Caco-2 (cell line): ENCODE results near the gene SLX4. TPM values are rescaled to one million over a fixed set of nuclear protein-coding genes. Genes with fewer than 3 reads are reported as not detected.

Experiments used
- BruUV-seq: library from RNA; stranded (reverse); fragments of 400-500 nt; replicated peaks from 2 replicates; lab custom pipeline; 2021; lab: Mats Ljungman, UMichigan
- CTCF ChIA-PET: fragments of 300-600 bp; sonication (Branson Sonifier 250); formaldehyde crosslinking; loops from one replicate; lab custom pipeline; 2022; ENCODE audit warnings: antibody characterized with exemption; lab: Charles Lee
- POLR2A ChIA-PET: fragments of 300-600 bp; sonication (Branson Sonifier 250); formaldehyde crosslinking; loops from one replicate; lab custom pipeline; 2022; ENCODE audit warnings: antibody characterized with exemption; lab: Charles Lee
- DNase-seq, 2 experiments: peaks; one replicate each; pipeline versions ENCODE4 v3.0.0 to v3.0.0-alpha.2; 2020 to 2022
- H3K27me3 ChIP-seq: replicated peaks from 2 replicates; pipeline ENCODE4 v1.6.0; 2011; ENCODE audit warnings: low read length; ENCODE audit not compliant: control insufficient read depth, insufficient read depth
- H3K36me3 ChIP-seq: 2 replicates; pipeline ENCODE4 v1.5.1; 2011; ENCODE audit warnings: low read length; ENCODE audit not compliant: control insufficient read depth, insufficient read depth
- H3K4me1 ChIP-seq: fragments of 250-450 bp; sonication (Bioruptor Pico); 2 replicates; pipeline ENCODE4 v1.5.1; 2020; ENCODE audit warnings: mild to moderate bottlenecking
- H3K4me3 ChIP-seq: 2 replicates; pipeline ENCODE4 v1.5.1; 2011; ENCODE audit warnings: low read depth, mild to moderate bottlenecking, control low read depth, low read length
- H3K9me3 ChIP-seq: fragments of 250-450 bp; sonication (Bioruptor Pico); 2 replicates; pipeline ENCODE4 v1.5.1; 2020; ENCODE audit warnings: mild to moderate bottlenecking, moderate library complexity
- H3K27ac Mint-ChIP-seq: one replicate; pipeline ENCODE4 v1.8.0; 2022; ENCODE audit warnings: mixed read lengths; ENCODE audit not compliant: unreplicated experiment
- H3K27me3 Mint-ChIP-seq: one replicate; pipeline ENCODE4 v1.8.0; 2022; ENCODE audit warnings: mixed read lengths; ENCODE audit not compliant: insufficient read depth, unreplicated experiment
- H3K36me3 Mint-ChIP-seq: one replicate; pipeline ENCODE4 v1.8.0; 2022; ENCODE audit warnings: mild to moderate bottlenecking, mixed read lengths; ENCODE audit not compliant: insufficient read depth, unreplicated experiment
- H3K4me1 Mint-ChIP-seq: one replicate; pipeline ENCODE4 v1.8.0; 2022; ENCODE audit warnings: low read depth, mixed read lengths; ENCODE audit not compliant: unreplicated experiment
- H3K4me3 Mint-ChIP-seq: one replicate; pipeline ENCODE4 v1.8.0; 2022; ENCODE audit warnings: mild to moderate bottlenecking, moderate library complexity, mixed read lengths; ENCODE audit not compliant: unreplicated experiment
- H3K9me3 Mint-ChIP-seq: one replicate; pipeline ENCODE4 v1.8.0; 2022; ENCODE audit warnings: mixed read lengths; ENCODE audit not compliant: unreplicated experiment
- CTCF ChIP-seq, 2 experiments: fragments of 200-600 bp in 1 of 2; IDR thresholded peaks; 1 replicate in 1 of 2; 2 replicates in 1 of 2; pipeline versions ENCODE4 v1.5.1 to v1.8.0; 2011 to 2022; ENCODE audit warnings: antibody characterized with exemption in 1 of 2, control low read depth in 1 of 2, inconsistent platforms in 1 of 2, low read depth in 1 of 2, low read length in 1 of 2, mild to moderate bottlenecking in 1 of 2, moderate library complexity in 1 of 2; ENCODE audit not compliant: insufficient read depth in 1 of 2, severe bottlenecking in 1 of 2, unreplicated experiment in 1 of 2
- intact Hi-C: fragments of 100-400 bp; cut with micrococcal nuclease; formaldehyde crosslinking; loops from one replicate; pipeline ENCODE4 v1.10.0; 2022; ENCODE audit not compliant: unreplicated experiment
- total RNA-seq: library from RNA; stranded (reverse); gene quantifications from 2 replicates; pipeline ENCODE4 v1.2.3, GENCODE V29; 2022

The SLX4 gene
- total RNA-seq, 1 experiment from 2014 or later, result 10.4 TPM

GRCh38 chr16:3642397-3643094, 31.1 kb upstream of the SLX4 start:
- peaks cover 43% of the 10 kb centered on the region for H3K4me1 ChIP-seq
- no TSS peak for BruUV-seq
- peaks cover 18% of the 10 kb centered on the region for H3K36me3 Mint-ChIP-seq
- no peaks in the 10 kb centered on the region for H3K27me3 Mint-ChIP-seq
- no peaks in the 10 kb centered on the region for H3K9me3 ChIP-seq
- CTCF ChIA-PET, result interaction anchor here (1.6 kb wide), 1 partner anchor 12 kb away, joined by 11 read pairs; the partner anchor contains the start of gene DNASE1
- no peak overlapping the region for H3K4me3 ChIP-seq
- peaks cover 36% of the 10 kb centered on the region for H3K4me1 Mint-ChIP-seq
- peaks cover 12% of the 10 kb centered on the region for H3K9me3 Mint-ChIP-seq
- H3K4me3 Mint-ChIP-seq, result peak overlapping the region; percentile 41
- TF ChIP-seq CTCF (IDR thresholded peaks at IDR 0.05; ENCODE audit: insufficient read depth in 1 of 2, low read depth in 1 of 2, low read length in 1 of 2, severe bottlenecking in 1 of 2, unreplicated experiment in 1 of 2), result no peak
- peak; percentile 72 to 75 for DNase-seq
- peak overlapping the region; percentile 58 for H3K27ac Mint-ChIP-seq
- H3K27me3 ChIP-seq, result no peaks in the 10 kb centered on the region
- POLR2A ChIA-PET, result interaction anchor here (0.6 kb wide), 1 partner anchor 200 kb away, joined by 5 read pairs; no protein-coding TSS in a partner anchor
- intact Hi-C loops, result no loop called here
- no peaks in the 10 kb centered on the region for H3K36me3 ChIP-seq

GRCh38 chr16:3641801-3642396, 30.5 kb upstream of the SLX4 start:
- Mint-ChIP-seq H3K36me3 (peaks cover 18% of the 10 kb centered on the region), H3K4me1 (peaks cover 41% of the 10 kb centered on the region), H3K9me3 (peaks cover 12% of the 10 kb centered on the region), H3K27ac (peak overlapping the region; percentile 58), H3K27me3 (no peaks in the 10 kb centered on the region), H3K4me3 (no peak overlapping the region)
- Histone ChIP-seq H3K4me1 (peaks cover 42% of the 10 kb centered on the region), H3K4me3 (no peak overlapping the region), H3K27me3 (no peaks in the 10 kb centered on the region), H3K9me3 (no peaks in the 10 kb centered on the region), H3K36me3 (no peaks in the 10 kb centered on the region)
- no peak for TF ChIP-seq CTCF (IDR thresholded peaks at IDR 0.05; ENCODE audit: insufficient read depth in 1 of 2, low read depth in 1 of 2, low read length in 1 of 2, severe bottlenecking in 1 of 2, unreplicated experiment in 1 of 2)
- BruUV-seq, result no TSS peak
- ChIA-PET CTCF (interaction anchor here (1.6 kb wide), 1 partner anchor 13 kb away, joined by 11 read pairs; the partner anchor contains the start of gene DNASE1), POLR2A (no interaction called here)
- DNase-seq, result no peak
- intact Hi-C loops, result no loop called here

DNA sequence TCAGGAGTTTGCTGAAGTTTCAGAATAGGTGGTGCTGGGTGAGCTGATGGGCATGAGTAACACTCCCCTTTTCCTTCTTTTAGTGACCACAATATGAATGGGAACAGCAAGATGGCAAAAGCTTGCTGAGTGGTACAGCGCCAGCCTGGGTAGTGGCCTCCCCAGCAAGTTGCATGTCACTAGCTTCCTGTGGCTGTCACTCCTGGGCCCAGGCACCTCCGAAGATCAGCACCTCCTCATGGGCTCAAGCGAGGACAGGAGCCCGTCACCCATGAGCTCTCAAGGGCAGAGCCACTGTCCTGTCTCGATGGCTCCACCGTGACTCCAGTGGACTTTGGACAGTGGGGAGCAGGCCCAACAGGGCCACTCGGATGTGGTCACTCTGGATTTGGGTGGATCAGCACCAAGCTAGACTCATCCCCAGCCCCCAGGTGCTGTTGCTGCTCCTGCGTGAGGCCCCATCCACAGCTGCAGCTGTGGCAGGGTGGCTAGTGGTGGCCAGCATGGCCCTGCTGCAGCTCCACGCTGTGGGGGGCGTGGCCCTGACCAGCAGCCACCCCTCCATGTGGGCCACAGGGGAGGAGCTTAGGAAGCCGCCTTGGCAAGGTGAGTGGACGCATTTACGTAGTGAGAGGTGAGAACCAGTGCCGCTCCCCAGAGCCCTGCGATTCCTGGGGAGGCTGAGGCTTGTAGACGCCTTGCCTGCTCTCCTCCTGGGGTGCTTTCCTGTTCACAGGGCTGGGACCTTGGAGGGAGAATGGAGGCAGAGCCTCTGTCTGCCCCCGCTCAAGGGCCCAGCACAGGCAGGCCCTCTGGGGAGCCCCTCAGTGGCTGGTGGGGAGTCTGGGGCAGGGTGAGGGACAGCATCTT, 29.5 kb upstream of the SLX4 start:
- DNase-seq, result no peak
- Mint-ChIP-seq H3K9me3 (peaks cover 12% of the 10 kb centered on the region), H3K27me3 (no peaks in the 10 kb centered on the region), H3K4me3 (no peak overlapping the region), H3K36me3 (peaks cover 11% of the 10 kb centered on the region), H3K4me1 (peaks cover 32% of the 10 kb centered on the region), H3K27ac (no peak overlapping the region)
- Histone ChIP-seq H3K9me3 (no peaks in the 10 kb centered on the region), H3K27me3 (no peaks in the 10 kb centered on the region), H3K4me3 (no peak overlapping the region), H3K36me3 (no peaks in the 10 kb centered on the region), H3K4me1 (peaks cover 32% of the 10 kb centered on the region)
- POLR2A ChIA-PET, result no interaction called here
- CTCF ChIA-PET, result interaction anchor here (0.6 kb wide), 2 partner anchors 9 to 45 kb away, joined by 3 read pairs; no protein-coding TSS in a partner anchor
- BruUV-seq, result no TSS peak
- intact Hi-C loops, result no loop called here
- no peak for TF ChIP-seq CTCF (IDR thresholded peaks at IDR 0.05; ENCODE audit: insufficient read depth in 1 of 2, low read depth in 1 of 2, low read length in 1 of 2, severe bottlenecking in 1 of 2, unreplicated experiment in 1 of 2)
